ENCODE results near the gene IDE. TPM values are rescaled to one million over a fixed set of nuclear protein-coding genes. Genes with fewer than 3 reads are reported as not detected.

The IDE gene
- total RNA-seq, 4 donors from 2014 or later: 22.1 to 32.9 (median 24.4) TPM

GRCh38 chr10:92432596-92432995 is 141.3 kb downstream of the IDE start:
- H3K4me1 ChIP-seq: no peaks in the 10 kb centered on the region
- no peak for DNase-seq
- H3K9me3 ChIP-seq: no peaks in the 10 kb centered on the region
- H3K27me3 ChIP-seq: no peaks in the 10 kb centered on the region
- intact Hi-C loops (cut with DNase I; ENCODE audit: low total_unique reads) (loop anchor here (5.0 kb wide), 2 partner anchors 215 to 345 kb away; no protein-coding TSS in a partner anchor), in situ Hi-C loops (cut with MboI; ENCODE audit: low pct_ligation_motif_present in 1 of 4, low pct_unique_long_range_greater_than_20kb in 1 of 4, low sequenced_read_pairs in 3 of 4) (loop anchor here (5.0 to 10.0 kb wide), 2 partner anchors 348 to 350 kb away; no protein-coding TSS in a partner anchor)
- H3K36me3 ChIP-seq: no peaks in the 10 kb centered on the region
- TF ChIP-seq, protein P1, sequence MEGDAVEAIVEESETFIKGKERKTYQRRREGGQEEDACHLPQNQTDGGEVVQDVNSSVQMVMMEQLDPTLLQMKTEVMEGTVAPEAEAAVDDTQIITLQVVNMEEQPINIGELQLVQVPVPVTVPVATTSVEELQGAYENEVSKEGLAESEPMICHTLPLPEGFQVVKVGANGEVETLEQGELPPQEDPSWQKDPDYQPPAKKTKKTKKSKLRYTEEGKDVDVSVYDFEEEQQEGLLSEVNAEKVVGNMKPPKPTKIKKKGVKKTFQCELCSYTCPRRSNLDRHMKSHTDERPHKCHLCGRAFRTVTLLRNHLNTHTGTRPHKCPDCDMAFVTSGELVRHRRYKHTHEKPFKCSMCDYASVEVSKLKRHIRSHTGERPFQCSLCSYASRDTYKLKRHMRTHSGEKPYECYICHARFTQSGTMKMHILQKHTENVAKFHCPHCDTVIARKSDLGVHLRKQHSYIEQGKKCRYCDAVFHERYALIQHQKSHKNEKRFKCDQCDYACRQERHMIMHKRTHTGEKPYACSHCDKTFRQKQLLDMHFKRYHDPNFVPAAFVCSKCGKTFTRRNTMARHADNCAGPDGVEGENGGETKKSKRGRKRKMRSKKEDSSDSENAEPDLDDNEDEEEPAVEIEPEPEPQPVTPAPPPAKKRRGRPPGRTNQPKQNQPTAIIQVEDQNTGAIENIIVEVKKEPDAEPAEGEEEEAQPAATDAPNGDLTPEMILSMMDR (IDR thresholded peaks at IDR 0.05): no peak
- TF ChIP-seq POLR2AphosphoS5 (IDR thresholded peaks at IDR 0.05): no peak
- TF ChIP-seq EP300 (IDR thresholded peaks at IDR 0.05; ENCODE audit: low read depth): no peak
- H3K27ac ChIP-seq: no peak overlapping the region
- 65 to 66% methylated on average over 2 to 4 of the region's 4 CpGs for WGBS, 2 donors (ENCODE audit: low coverage in 1 of 2)
- no peak overlapping the region for H3K4me3 ChIP-seq

- H3K9me3 ChIP-seq: no peaks in the 10 kb centered on the region
- H3K4me3 ChIP-seq: no peak overlapping the region
- in situ Hi-C loops (cut with MboI; ENCODE audit: low pct_ligation_motif_present in 1 of 4, low pct_unique_long_range_greater_than_20kb in 1 of 4, low sequenced_read_pairs in 3 of 4) (loop anchor here (5.0 to 10.0 kb wide), 2 partner anchors 345 to 348 kb away; no protein-coding TSS in a partner anchor), intact Hi-C loops (cut with DNase I; ENCODE audit: low total_unique reads) (loop anchor here (5.0 kb wide), 2 partner anchors 213 to 343 kb away; no protein-coding TSS in a partner anchor)
- no peaks in the 10 kb centered on the region for H3K27me3 ChIP-seq
- no peaks in the 10 kb centered on the region for H3K36me3 ChIP-seq
- H3K4me1 ChIP-seq: no peaks in the 10 kb centered on the region
- no peak for DNase-seq
- H3K27ac ChIP-seq: no peak overlapping the region
- TF ChIP-seq POLR2A (IDR thresholded peaks at IDR 0.05) (no peak), EP300 (IDR thresholded peaks at IDR 0.05; ENCODE audit: low read depth) (no peak), POLR2AphosphoS5 (IDR thresholded peaks at IDR 0.05) (no peak)
- TF ChIP-seq, protein P1 (IDR thresholded peaks at IDR 0.05): no peak
- 87 to 96% methylated on average over 6 of the region's 6 CpGs for WGBS, 2 donors (ENCODE audit: low coverage in 1 of 2)
These were observed 143.8 kb downstream of the IDE start for GRCh38 chr10:92430103-92430502.

- H3K9me3 ChIP-seq: no peaks in the 10 kb centered on the region
- no peak for DNase-seq
- no peak overlapping the region for H3K4me3 ChIP-seq
- TF ChIP-seq POLR2A (IDR thresholded peaks at IDR 0.05): no peak
- no peak for TF ChIP-seq EP300 (IDR thresholded peaks at IDR 0.05; ENCODE audit: low read depth)
- no peak for TF ChIP-seq POLR2AphosphoS5 (IDR thresholded peaks at IDR 0.05)
- TF ChIP-seq, protein P1 (IDR thresholded peaks at IDR 0.05): no peak
- in situ Hi-C loops (cut with MboI; ENCODE audit: low pct_ligation_motif_present in 1 of 4, low pct_unique_long_range_greater_than_20kb in 1 of 4, low sequenced_read_pairs in 3 of 4) (no loop called here), intact Hi-C loops (cut with DNase I; ENCODE audit: low total_unique reads) (no loop called here)
- H3K36me3 ChIP-seq: no peaks in the 10 kb centered on the region
- peaks cover 0 to 10% (median 4%) of the 10 kb centered on the region in 4 donors for H3K4me1 ChIP-seq
- no peak overlapping the region for H3K27ac ChIP-seq
- H3K27me3 ChIP-seq: peaks cover 35% of the 10 kb centered on the region
These were observed 152.3 kb downstream of the IDE start for GRCh38 chr10:92421550-92421949.

DNA sequence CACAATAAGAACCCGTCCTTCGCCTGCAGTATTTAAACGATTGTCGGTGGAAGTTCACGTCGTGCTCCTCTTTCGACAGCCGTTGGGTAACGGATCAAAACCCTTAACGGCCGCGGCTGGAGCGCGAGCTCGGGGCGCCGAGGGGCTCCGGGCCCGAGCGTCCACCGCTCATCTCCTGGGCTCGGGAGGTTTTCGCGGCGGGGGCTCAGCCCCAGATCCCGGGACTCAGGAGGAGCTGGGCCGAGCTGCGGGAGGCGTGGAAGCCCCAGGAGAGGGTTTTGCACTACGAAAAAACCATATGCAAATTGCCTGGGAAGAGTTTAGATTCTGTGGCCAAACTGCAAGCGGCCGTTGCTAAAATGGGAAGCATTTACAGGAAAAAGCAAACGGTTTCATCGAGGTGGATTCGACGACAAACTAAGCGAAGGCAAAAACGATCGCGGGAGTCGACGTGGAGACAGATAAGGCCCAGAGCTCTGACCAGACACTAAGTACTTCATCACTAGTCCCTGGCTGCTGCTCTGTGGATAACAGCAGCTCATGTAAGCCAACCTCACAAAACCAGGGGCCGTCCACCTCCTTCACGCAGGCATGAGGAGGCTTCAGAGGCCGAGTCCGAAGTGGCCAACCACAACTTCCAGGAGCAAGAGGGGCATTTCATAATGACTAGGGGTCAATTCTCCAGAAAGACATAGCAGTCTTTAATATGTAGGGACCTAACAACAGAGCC is 153.2 kb downstream of the IDE start:
- Histone ChIP-seq H3K36me3 (no peaks in the 10 kb centered on the region), H3K9me3 (no peaks in the 10 kb centered on the region), H3K27ac (no peak overlapping the region), H3K4me1 (peaks cover 0 to 10% (median 4%) of the 10 kb centered on the region in 4 donors), H3K4me3 (peak overlapping the region in 3 of 4 donors; percentile 31 to 54 (median 33)), H3K27me3 (peaks cover 35% of the 10 kb centered on the region)
- in situ Hi-C loops (cut with MboI; ENCODE audit: low pct_ligation_motif_present in 1 of 4, low pct_unique_long_range_greater_than_20kb in 1 of 4, low sequenced_read_pairs in 3 of 4): no loop called here
- no peak for TF ChIP-seq POLR2AphosphoS5 (IDR thresholded peaks at IDR 0.05)
- no peak for DNase-seq
- 27 to 46% methylated on average over 12 to 46 of the region's 46 CpGs for WGBS, 2 donors (ENCODE audit: low coverage in 1 of 2)
- intact Hi-C loops (cut with DNase I; ENCODE audit: low total_unique reads): no loop called here

All from transverse colon (tissue), 4 donors.